ENCODE data around the gene RNASET2. TPM values are rescaled to one million over a fixed set of nuclear protein-coding genes. Genes with fewer than 3 reads are reported as not detected.

Gene RNASET2
- total and polyA plus RNA-seq, 2 of the 13 experiments (the other 11 are each of a cell fraction or from before 2014, with no cell fraction given), result 44.6 to 597 TPM

GRCh38 chr6:166955121-166955864 lies 1.1 kb downstream of the RNASET2 start (continued):
- TF ChIP-seq ZNF343 (CRISPR knock-in tag; IDR thresholded peaks at IDR 0.05) (no peak), ZSCAN30 (CRISPR knock-in tag; IDR thresholded peaks at IDR 0.05) (no peak), SNAPC5 (CRISPR knock-in tag; IDR thresholded peaks at IDR 0.05; ENCODE audit: borderline replicate concordance) (no peak), DPF2 (CRISPR knock-in tag; IDR thresholded peaks at IDR 0.05; ENCODE audit: borderline replicate concordance, low read depth) (no peak), KAT2B (IDR thresholded peaks at IDR 0.05; ENCODE audit: borderline replicate concordance, low read depth, low read length) (no peak)

- Histone ChIP-seq H3K79me2 (ENCODE audit: insufficient read depth, low read length) (peaks cover 53% of the 10 kb centered on the region), H3K9ac (ENCODE audit: insufficient read depth, low read depth, low read length) (peak overlapping the region; percentile 81), H2AFZ (ENCODE audit: low read length) (no peak overlapping the region), H3K4me3 (replicated peaks in 1 of 3; ENCODE audit: insufficient read depth in 1 of 3, low read depth in 2 of 3, low read length in 3 of 3) (peak overlapping the region; percentile 90 to 99 (median 97)), H4K20me1 (ENCODE audit: insufficient read depth, low read length) (peaks cover 55% of the 10 kb centered on the region), H3K36me3 (replicated peaks in 1 of 2; ENCODE audit: control insufficient read depth in 1 of 2, insufficient read depth in 2 of 2, low read length in 2 of 2) (peaks cover 21 to 46% of the 10 kb centered on the region in 2 experiments), H3K4me1 (ENCODE audit: insufficient read depth, low read length) (peaks cover 77% of the 10 kb centered on the region), H3K4me2 (ENCODE audit: low read depth, low read length) (peak overlapping the region; percentile 90), H3K27me3 (ENCODE audit: control insufficient read depth in 1 of 2, insufficient read depth in 2 of 2, low read length in 2 of 2) (no peaks in the 10 kb centered on the region; a peak in 1 of 5 replicates), H3K9me3 (ENCODE audit: low read length) (no peaks in the 10 kb centered on the region), H3K27ac (ENCODE audit: extremely low read length, insufficient read depth, low read length) (no peak overlapping the region)
- no TSS peak for BruUV-seq (replicated peaks)
- no peak for FAIRE-seq
- ChIA-PET POLR2A (interaction anchor here (0.5 to 1.5 kb wide), 2 partner anchors 163 to 187 kb away, joined by 3 to 4 read pairs; no protein-coding TSS in a partner anchor), CTCF (ENCODE audit: low intra/inter-chr PET ratio, low total read pairs) (no interaction called here)
- intact Hi-C loops (cut with micrococcal nuclease; ENCODE audit: unreplicated experiment), result no loop called here
- no peak for ATAC-seq
- no peak for DNase-seq (ENCODE audit: low spot score)
- in situ Hi-C loops (cut with HindIII; ENCODE audit: extremely low pct_ligation_motif_present, low pct_unique_long_range_greater_than_20kb), result no loop called here
- WGBS (ENCODE audit: low lambda C conversion rate), result 91% methylated on average over 6 of the region's 6 CpGs
- TF ChIP-seq RFX5 (IDR thresholded peaks at IDR 0.05; ENCODE audit: low read depth, low read length) (no peak), ASH2L (IDR thresholded peaks at IDR 0.05; ENCODE audit: insufficient read length, low read depth, low read length) (peak; percentile 26), PHF21A (CRISPR knock-in tag; IDR thresholded peaks at IDR 0.05) (no peak), ZBTB33 (CRISPR knock-in tag; IDR thresholded peaks at IDR 0.05) (no peak), MEIS1 (CRISPR knock-in tag; IDR thresholded peaks at IDR 0.05; ENCODE audit: borderline replicate concordance) (no peak), ZNF674 (CRISPR knock-in tag; IDR thresholded peaks at IDR 0.05; ENCODE audit: low read depth) (no peak), ZSCAN31 (CRISPR knock-in tag; IDR thresholded peaks at IDR 0.05; ENCODE audit: low read depth) (0 out of 2 replicates have a peak, but pooled peaks have one; percentile 30), SNAPC2 (CRISPR knock-in tag; IDR thresholded peaks at IDR 0.05) (no peak), ZNF616 (CRISPR knock-in tag; IDR thresholded peaks at IDR 0.05; ENCODE audit: low read depth) (no peak), ZSCAN20 (CRISPR knock-in tag; IDR thresholded peaks at IDR 0.05; ENCODE audit: borderline replicate concordance) (no peak), HOXA7 (CRISPR knock-in tag; IDR thresholded peaks at IDR 0.05) (no peak), IKZF1 (IDR thresholded peaks at IDR 0.05) (no peak), ZNF672 (CRISPR knock-in tag; IDR thresholded peaks at IDR 0.05) (no peak), ZKSCAN5 (CRISPR knock-in tag; IDR thresholded peaks at IDR 0.05) (no peak)
Observed at GRCh38 chr6:166954118-166954713, 2.1 kb downstream of the RNASET2 start.

Data from HepG2 (cell line).